GM21576 (cell line): ENCODE results near the gene PEX5L.
"Not testable (repeated sequence)": the region's sequence is repeated elsewhere in the genome, so short reads cannot be mapped to it uniquely, and the experiment has no call there.

Experiments used
- ATAC-seq: cut with Tn5 transposase; IDR thresholded peaks from one replicate; pipeline ENCODE4 v1.9.1; 2021; ENCODE audit warnings: mild to moderate bottlenecking, moderate library complexity; ENCODE audit not compliant: unreplicated experiment

PEX5L gene

DNA sequence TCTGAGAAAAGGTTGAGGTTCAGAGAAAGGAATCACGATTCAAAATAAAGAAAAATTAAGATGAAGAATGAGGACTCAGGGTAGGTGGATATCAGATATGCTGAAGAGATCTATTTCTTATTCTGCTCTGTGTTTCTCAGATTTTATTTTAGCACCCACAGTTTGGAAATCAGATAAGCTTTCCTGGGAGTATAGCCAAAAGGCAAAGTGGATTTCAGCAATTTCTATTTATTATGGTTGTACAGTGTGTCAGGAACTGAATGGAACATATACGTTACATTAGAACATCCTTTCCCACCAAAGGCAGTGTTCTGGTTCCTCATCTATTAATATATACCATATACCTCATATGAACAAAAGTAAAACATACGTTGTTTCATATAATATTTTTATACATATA lies 18.9 kb downstream of the PEX5L start:
- no peak for ATAC-seq

DNA sequence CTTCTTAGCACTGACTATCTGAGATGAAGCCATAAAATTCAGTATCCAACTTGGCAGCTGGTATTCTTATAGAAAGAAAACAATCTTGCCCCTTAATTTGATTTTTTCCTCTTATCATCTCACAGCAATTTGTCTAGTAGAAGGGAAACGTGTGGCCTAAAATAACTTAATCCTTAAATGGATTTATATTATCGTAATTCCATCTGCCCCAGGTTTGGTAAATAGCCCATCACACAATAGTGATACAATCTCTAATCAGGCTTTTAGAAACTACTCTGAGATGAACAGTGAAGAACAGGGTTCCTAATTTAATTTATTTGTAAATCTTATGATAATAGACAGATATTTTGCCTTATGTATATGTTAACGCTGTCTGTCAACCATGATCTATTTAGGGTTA lies 24.8 kb downstream of the PEX5L start:
- no peak for ATAC-seq

DNA sequence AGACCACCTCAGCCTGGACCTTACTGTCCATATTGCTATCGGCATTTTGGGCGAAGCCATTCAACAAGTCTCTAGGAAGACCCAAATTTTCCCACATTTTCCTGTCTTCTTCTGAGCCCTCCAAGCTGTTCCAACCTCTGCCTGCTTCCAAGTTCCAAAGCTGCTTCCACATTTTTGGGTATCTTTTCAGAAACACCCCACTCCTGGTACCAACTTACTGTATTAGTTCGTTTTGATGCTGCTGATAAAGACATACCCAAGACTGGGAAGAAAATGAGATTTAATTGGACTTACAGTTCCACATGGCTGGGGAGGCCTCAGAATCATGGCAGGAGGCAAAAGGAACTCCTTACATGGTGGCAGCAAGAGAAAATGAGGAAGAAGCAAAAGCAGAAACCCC lies 28.4 kb downstream of the PEX5L start:
- ATAC-seq = not testable (repeated sequence)

DNA sequence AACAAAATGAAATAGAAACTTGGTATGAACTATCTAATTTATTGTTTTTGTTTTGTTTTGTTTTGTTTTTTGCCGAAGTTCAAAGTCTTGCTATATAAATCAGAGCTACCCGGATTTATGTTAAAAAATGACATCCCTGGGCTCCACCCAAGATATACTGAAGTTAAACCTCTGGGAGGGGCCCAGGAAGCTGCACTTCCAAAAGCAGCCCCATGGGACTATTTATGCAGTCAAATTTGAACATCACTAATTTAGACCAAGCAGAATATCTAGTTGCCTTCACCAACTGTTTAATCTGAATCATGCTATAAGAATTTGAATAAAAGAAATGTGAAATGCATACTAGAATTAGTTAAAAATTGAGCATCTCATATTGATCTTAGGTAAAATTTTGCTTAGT lies 32.2 kb downstream of the PEX5L start:
- ATAC-seq = no peak

DNA sequence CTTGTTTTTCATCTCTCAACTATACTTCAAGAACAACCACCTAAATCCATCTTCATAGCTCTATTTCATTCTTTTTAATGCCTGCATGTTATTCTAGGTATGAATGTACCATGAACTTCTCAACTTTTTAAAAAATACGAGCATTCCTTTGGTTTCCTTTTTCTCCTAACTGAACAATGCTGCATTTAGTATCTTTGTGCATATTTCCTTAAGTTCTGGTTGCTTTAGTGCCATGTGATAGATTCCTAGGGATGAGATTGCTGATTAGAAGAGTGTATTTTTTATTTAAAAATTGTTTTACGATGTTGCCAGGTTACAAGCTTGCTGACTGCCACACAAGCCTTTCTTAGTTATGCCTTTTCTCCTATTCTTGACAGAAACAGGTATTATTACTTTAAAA lies 34.7 kb downstream of the PEX5L start:
- no peak for ATAC-seq

DNA sequence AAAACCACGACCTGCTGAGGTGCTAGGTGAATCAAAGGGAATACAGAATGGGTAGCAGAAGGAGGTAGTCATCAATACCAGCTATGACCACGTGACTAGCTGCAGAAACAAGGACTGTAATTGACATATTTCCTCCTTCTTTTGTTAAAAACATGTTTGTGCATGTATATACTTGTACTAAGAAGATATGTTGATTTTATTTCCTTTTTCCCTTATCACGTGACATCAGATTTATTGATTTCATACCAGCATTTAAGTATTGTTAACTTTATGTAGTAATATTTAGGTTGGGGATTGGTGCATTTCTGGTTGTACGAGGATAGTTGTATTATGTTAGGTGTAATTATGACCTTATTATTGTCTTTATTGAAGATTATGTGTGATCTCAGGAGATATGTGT lies 36.2 kb downstream of the PEX5L start:
- ATAC-seq = no peak

DNA sequence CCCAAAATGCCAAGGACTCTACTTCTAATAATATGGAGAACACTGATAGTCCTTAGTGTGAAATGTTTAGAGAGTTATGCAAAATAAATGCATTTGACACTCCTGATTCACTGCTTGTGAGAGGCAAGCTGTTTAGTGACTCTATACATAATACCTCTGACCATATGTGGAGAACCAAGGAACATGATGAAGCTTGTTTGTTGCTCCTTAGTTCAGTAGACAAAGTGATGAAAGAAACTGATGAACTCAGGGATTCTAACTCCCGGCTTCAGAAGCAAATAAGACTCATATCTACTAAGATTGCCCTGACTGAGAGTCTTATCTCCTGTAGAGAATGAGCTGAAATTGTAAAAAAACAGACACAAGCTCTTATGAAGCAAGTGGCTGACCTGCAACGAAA lies 41.3 kb downstream of the PEX5L start:
- no peak for ATAC-seq

DNA sequence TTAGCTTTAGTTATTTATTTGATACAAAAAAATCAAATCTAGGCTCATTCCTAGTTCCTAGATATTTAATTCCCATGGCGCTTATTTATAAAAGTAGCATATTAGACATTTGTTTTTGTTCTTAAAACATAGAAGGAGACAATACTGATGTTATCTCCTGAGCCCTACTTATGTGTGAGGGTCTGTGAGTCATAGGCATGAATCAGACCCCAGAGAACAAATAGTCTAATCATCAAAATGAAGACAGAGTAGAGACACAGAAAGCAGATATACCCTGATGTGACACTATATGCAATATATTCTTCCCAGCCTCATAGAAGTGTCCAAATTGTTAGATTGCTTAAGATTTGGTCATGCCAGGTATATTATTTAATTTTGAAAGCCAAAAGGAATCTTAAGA lies 44.9 kb downstream of the PEX5L start:
- no peak for ATAC-seq

DNA sequence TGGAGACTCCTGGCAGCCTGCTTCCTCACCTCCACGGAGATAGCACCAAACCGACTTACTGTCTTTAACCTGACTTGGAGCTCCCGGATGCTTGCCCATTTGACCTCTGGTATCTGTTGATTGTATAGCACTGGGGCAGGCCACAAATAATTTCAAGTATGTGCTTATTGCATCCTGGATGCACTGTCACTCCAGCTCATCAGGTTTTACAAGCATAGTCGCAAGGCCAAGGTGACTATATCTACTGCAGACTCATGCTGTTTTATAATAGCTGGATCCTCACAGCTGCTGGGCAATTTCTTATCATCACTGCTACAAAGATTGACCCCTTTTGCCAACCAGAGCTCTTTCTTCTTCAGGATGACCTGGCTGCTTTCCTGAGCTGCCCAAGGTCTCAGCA lies 45.6 kb downstream of the PEX5L start:
- ATAC-seq = no peak

DNA sequence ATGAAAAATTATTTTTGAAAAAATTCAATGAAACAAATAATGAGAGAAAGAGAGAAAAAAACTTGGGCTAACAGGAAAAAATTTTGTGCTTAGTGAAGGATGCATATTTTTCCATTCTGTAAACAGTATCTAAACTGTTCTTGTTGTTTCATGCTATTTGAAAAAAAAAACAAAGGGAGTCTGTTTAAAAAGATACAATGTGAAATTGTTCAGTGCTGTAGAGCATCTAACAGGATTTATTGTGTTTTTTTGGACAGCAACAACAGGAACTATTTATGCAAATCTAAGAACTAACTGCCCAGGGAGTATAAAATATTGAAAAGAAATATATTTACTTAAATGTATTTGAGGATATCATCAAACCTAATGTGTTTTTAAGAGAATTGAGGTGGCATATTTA lies 55.1 kb downstream of the PEX5L start:
- ATAC-seq = no peak

DNA sequence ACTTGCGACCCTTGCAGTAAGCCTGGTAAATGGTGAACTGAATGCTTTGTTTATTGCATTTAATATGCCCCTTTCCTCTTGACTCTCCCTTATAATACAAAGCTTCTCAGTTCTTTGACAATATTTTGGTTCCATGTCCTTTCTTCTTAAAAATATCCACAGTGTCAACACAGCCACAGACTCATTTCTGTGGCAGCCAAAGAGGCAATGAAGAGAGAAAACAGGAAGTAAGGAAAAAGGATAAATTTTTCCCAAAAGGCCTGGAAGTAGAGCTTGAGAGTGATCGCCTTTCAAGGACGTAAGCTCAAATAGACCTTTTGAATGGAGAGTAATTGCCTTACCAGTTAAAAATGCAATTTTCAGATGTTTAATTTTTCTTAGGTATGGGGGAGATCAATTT lies 59.4 kb downstream of the PEX5L start:
- no peak for ATAC-seq

DNA sequence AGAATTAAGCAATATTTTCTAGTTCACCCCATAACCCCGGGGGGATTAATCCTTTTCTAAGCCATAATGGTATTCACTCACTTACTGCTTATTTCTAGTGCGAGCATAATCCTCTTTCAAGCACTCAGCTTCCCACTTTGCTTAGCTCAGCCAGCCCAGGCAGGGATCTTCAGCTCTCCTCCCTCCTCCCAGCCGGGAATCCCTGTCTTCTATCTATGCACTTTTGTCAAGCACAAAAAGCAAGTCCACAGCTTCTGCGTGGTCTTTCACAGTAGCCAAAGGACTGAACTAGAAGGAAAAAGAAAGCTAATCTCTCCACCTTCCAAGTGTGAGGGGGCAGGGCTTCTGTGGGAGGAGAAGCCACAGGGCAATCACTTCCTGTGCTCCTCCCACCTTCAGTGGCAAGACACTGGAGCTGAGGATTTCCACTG lies 62.8 kb downstream of the PEX5L start:
- ATAC-seq = no peak

DNA sequence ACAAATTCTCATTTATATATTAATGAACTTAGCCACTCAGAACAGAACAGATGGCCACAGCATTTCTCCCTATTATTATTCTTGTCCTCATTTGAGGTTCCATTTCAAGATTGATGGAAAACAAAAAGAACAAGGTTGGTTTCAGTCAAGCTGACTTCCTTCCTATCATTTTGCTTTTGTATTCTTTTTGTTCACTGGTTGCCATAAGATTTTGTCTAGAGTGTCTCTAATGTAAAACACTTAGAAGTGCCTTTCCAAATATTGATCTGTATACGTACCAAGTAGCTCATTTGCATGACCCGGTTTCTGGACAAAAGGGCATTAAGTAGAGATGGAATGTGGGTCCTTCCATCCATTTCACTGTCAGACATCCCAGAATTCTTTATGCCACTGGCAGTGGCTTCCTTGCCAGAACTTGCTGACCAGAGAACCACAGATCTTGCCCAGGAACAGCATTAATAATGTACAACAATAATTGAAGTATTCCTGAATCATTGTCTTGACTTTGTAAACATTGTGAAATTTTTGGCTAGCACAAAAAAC lies 63.8 kb downstream of the PEX5L start:
- no peak for ATAC-seq

DNA sequence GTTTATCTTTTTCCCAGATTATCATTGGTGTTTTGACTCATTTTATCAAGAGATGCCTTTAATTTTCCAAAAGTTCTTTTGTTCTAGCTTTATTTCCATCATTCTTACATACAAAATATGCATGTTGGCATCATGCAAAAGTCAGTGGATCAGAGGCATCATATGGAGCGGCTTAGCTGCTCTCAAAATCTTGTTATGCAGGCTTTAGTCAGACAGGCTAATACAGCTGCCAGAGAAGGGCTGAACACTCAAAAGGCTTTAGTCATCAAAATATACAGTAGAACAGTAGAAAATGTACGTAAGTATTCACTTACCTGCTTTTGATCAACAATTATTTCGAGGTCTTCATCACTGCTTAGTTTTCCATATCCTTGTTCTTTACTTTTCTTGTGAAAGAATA lies 65.5 kb downstream of the PEX5L start:
- ATAC-seq = no peak

DNA sequence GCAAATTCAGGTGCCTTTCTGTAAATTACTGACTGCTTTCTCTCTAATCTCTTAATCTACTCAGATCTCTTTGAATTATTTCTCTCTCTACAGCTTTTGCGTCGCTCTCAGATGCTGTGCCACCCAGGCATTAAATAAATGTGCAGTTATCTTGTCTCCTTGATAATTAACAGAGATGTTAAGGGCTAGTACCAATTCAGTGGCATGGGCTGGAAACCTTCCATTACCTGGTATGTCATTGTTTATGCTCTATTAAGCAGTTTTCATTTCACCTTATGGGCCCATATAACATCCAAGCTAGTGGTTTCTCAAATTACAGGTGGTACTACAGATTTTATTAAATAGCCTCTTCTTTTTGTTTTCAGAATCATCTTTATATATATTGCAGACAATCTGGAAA lies 66.0 kb downstream of the PEX5L start:
- no peak for ATAC-seq

DNA sequence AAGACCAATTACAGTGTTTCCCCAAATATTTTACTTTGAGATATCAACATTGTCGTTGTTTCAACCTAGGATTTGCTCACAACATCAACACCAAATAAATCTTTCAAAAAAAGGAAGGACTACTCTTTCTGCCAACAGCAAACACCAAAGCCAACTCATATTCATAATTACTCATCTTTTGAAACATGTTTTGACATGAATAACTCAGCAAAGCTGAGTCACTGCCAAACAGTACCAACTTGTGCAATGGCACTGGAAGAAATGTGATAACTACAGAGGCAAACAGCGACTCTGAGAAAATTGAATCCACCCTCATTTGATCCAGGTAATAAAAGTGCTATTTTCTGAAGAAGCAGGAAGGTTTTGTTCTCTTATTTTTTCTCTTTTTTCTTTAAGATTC lies 67.2 kb downstream of the PEX5L start:
- no peak for ATAC-seq

DNA sequence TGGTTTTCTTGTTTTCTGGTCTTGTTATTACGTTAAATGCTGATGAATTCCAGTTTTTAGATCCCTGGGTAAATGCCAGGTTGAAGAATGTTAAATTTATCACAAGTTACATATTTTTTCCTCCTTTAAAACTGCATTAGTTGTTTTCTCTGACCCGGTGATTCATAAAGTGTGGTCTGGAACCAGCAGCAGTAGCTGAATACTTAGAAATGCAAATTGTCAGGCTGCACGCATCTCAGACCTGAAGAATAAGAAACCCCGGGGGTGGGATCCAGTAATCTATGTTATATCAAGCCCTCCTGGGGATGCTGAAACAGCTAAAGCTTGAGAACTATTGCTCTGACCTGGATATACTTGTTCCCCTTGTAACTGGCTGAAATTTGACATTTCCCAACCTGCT lies 69.1 kb downstream of the PEX5L start:
- peak; percentile 84 for ATAC-seq

DNA sequence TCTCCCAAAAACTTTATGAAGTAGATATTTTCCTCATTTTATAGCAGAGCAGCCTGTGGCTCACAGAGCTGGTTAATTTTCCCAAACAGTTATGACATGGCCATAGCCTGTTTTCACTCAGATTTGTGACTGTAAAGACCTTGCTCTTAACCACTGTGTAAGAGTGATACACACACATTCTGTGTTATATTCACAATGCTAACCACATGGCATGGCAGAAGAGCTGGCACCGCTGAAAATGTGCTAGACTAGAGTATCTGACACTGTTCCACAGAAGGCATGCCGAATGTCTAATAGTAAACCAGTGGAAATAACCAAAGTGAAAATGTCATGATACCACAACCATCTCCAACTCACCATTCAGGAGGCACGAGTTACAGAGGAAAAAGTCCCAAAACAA lies 71.8 kb downstream of the PEX5L start:
- ATAC-seq = no peak

DNA sequence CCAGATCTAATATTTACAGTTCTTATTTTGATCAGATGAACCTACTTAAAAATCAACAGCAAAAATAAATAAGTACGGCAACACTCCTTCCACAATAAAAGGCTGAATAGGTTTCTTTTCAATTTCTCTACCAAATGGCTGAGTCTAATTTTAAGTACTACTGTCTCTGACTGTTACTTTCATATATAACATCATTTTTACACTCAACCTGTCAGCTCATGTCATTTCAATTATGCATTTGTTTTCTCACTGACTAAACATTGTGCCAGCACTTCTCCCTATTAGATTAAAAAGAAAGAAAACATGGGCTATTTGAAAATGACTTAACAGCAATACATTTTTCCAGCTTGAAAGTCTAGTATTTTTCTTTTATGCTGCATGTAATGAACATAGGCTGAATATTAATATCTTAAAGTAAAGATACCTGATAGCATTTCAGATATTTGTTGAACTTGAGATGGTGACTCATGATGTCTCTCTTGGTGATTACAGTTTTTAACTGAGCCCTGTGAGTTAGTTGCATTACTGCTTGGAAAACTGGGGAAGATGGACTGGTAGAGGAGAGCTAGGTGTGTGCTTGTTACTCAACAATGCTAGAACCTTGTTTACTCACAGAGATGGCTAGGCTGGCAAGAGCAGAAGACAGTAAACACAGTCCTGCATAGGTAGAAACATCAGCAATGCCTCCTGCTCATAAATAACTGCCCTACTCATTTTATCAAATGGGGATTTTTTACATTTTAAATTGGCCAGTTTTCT lies 73.9 kb downstream of the PEX5L start:
- ATAC-seq = no peak

DNA sequence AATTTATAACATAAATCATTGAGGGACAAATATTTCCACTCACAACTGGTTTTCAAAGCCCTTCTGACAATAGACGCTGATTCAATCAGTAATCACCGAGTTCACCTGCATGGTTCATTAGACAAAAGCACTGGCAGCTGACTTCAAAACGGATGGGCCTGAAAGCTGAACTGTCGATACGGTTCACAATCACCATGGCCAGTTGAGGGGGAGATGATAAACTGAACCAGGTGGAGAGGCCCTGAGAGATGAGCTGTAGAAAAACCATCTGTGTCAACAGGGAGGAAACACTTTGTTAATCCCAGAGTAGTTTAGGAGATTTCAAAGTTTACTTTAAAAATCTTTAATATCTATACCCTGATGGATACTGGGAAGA lies 75.0 kb downstream of the PEX5L start:
- peak; percentile 70 for ATAC-seq

DNA sequence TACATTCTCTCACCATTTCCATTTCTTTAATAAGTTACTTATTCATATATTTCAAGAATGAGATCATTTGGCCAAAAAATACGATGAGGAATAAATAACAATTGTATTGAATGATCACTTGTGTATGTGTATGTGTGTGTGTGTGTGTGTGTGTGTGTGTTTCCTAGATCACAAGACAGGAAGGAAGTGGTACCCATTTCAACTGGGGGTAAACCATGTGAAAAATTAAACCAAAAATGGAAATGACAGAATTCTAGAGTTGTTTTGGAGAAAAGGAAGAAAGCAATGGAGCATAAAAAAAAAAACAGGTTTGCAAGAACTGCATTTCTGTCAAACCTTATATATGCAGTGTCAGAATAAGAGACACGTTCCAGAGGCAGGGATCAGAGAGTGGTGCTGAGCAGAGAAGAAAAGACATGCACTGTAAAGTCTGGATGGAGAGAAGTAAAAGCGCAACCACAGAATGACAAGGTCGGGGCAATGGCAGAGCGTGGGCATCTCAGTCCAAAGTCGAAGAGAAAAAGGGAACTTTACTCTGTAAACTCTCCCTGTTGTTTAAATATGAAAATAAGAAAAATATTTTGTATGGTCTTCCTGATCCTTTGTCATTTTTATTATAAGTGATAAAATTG lies 75.5 kb downstream of the PEX5L start:
- peak; percentile 12 for ATAC-seq

DNA sequence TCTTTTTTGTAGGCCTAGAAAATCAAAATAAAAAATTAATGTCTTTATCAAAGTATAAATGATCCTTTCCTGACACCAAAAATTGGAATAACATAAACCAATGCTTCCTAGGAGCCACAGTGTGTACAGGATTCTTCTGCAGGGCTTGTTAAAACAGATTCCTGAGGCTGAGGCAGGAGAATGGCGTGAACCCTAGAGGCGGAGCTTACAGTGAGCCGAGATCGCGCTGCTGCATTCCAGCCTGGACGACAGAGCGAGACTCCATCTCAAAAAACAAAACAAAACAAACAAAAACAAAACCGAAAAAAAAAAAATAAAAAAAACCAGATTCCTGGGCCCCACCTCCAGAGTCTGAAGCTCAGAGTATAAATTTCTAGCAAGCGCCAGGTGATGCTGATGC lies 78.0 kb downstream of the PEX5L start:
- ATAC-seq = no peak

DNA sequence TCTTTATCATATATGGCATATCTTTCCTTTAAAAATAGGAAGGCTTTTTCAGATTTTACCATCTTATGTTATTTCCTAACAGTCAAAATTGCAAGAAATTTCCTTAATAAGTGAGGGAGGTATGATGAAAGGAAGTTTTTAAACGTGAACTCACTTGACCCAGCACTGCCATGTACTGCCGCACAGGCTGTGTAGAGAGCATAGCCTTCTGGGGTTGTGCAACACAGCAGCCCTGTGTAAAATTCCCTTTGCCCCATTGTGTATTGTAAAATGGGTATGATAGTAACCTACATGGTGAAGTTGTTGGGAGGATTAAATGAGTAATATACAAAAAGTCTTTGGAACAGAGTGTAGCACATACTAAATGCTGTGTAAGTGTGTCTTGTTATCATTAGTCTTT lies 78.6 kb downstream of the PEX5L start:
- no peak for ATAC-seq
